Measurements from ENCODE around the gene ACKR3. TPM values are rescaled to one million over a fixed set of nuclear protein-coding genes. Genes with fewer than 3 reads are reported as not detected.

Gene ACKR3
- total RNA-seq: 15.3 and 21.1 TPM in 2 replicates

DNA sequence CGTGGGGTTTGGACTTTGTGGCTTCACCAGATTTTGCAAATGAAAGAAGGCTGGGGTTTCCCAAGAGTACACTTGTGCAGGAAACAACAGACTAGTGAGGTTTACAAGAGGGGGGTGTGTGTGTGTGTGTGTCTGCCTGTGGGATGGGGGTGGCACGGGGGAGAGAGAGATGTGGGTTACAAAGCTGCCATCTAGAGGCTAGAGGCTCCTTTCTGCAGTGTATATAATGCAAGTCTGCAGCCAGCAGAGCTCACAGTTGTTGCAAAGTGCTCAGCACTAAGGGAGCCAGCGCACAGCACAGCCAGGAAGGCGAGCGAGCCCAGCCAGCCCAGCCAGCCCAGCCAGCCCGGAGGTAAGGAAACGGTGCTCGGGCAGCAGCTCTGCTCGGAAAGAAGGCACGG lies at the start of gene ACKR3:
Gene ACKR3, plus strand, starts transcription at position 253 of the 401 bp plus-strand sequence. CDS start 10,641 bp downstream, outside the sequence.

